K562 (cell line): ENCODE data around the gene ADK. TPM values are rescaled to one million over a fixed set of nuclear protein-coding genes. Genes with fewer than 3 reads are reported as not detected.

ENCODE experiments used
- EHMT2 ChIP-seq: fragments of 450-650 bp; IDR thresholded peaks from 2 replicates; pipeline ENCODE4 v1.6.1; 2018; ENCODE audit warnings: antibody characterized with exemption
- ELF1 ChIP-seq: fragments of 200-800 bp; sonication (Bioruptor generic); IDR thresholded peaks from 2 replicates; pipeline ENCODE4 v1.6.1; 2016; ENCODE audit warnings: missing genetic modification characterization, missing compliant biosample characterization
- NBN ChIP-seq: fragments of 450-650 bp; IDR thresholded peaks from 2 replicates; pipeline ENCODE4 v1.6.1; 2016; ENCODE audit warnings: low read depth, mild to moderate bottlenecking
- NCOR1 ChIP-seq: fragments of 450-650 bp; IDR thresholded peaks from 2 replicates; pipeline ENCODE4 v1.6.1; 2016; ENCODE audit warnings: mild to moderate bottlenecking, moderate library complexity
- SPI1 ChIP-seq: IDR thresholded peaks from 2 replicates; pipeline ENCODE4 v1.6.1; 2011; ENCODE audit warnings: low read depth, low read length, control low read depth, borderline replicate concordance
- ZKSCAN1 ChIP-seq: fragments of 150-350 bp; IDR thresholded peaks from 2 replicates; pipeline ENCODE4 v1.6.1; 2016; ENCODE audit warnings: low read depth, low read length
- ZNF274 ChIP-seq: IDR thresholded peaks from 2 replicates; pipeline ENCODE4 v1.6.1; 2011; ENCODE audit warnings: low read depth, mild to moderate bottlenecking, low read length, moderate library complexity, borderline replicate concordance
- polyA plus RNA-seq, 8 experiments: library from polyadenylated mRNA; depleted of rRNA in 4 of 8; stranded (reverse) in 5 of 8; unstranded in 3 of 8; fragments of >200 nt; fragmentation: Nextera tagmentation in 2 of 8; fragmentation: Illumina TruSeq in 1 of 8; extraction: Ambion mirVana in 2 of 8; extraction: Trizol in 1 of 8; gene quantifications; 2 replicates each; pipeline versions ENCODE4 v1.2.1 to v1.2.3, GENCODE V29; 2011 to 2014; ENCODE audit warnings: inconsistent platforms in 1 of 8, missing spikeins in 1 of 8
- total RNA-seq, 7 experiments: library from RNA; depleted of rRNA in 6 of 7; stranded (reverse); fragments of >200 nt in 6 of 7; fragmentation: Illumina TruSeq in 2 of 7; extraction: Trizol in 2 of 7; gene quantifications; 2 replicates each; pipeline versions ENCODE4 v1.2.1 to v1.2.3, GENCODE V29; 2011 to 2021; ENCODE audit warnings: low replicate concordance in 1 of 7
- TF ChIP-seq, protein P1 (sequence below), 2 experiments: fragments of 450-650 bp; formaldehyde crosslinking in 1 of 2; IDR thresholded peaks; 2 replicates each; pipeline versions ENCODE4 v1.4.0 to v1.6.1; 2014 to 2020; ENCODE audit warnings: mild to moderate bottlenecking in 2 of 2, borderline replicate concordance in 1 of 2, low read depth in 1 of 2
- TF ChIP-seq, protein P2 (sequence below): fragments of 250-450 bp; sonication (Bioruptor Pico); IDR thresholded peaks from 2 replicates; pipeline ENCODE4 v1.4.0; 2020; ENCODE audit warnings: borderline replicate concordance
- TF ChIP-seq, protein P3 (sequence below): fragments of 200-800 bp; sonication (Bioruptor generic); IDR thresholded peaks from 2 replicates; pipeline ENCODE4 v1.6.1; 2017; ENCODE audit warnings: missing genetic modification characterization, missing compliant biosample characterization
- TF ChIP-seq, protein P4 (sequence below), 2 experiments: fragments of 150-350 bp in 1 of 2; IDR thresholded peaks; 2 replicates each; pipeline ENCODE4 v1.6.1; 2012 to 2016; ENCODE audit warnings: low read depth in 2 of 2, low read length in 2 of 2, mild to moderate bottlenecking in 1 of 2, moderate library complexity in 1 of 2

The ADK gene
- total and polyA plus RNA-seq, 9 of the 15 experiments (the other 6 are each of a cell fraction or from before 2014, with no cell fraction given) = 54.2 to 97.8 (median 73.6) TPM

DNA sequence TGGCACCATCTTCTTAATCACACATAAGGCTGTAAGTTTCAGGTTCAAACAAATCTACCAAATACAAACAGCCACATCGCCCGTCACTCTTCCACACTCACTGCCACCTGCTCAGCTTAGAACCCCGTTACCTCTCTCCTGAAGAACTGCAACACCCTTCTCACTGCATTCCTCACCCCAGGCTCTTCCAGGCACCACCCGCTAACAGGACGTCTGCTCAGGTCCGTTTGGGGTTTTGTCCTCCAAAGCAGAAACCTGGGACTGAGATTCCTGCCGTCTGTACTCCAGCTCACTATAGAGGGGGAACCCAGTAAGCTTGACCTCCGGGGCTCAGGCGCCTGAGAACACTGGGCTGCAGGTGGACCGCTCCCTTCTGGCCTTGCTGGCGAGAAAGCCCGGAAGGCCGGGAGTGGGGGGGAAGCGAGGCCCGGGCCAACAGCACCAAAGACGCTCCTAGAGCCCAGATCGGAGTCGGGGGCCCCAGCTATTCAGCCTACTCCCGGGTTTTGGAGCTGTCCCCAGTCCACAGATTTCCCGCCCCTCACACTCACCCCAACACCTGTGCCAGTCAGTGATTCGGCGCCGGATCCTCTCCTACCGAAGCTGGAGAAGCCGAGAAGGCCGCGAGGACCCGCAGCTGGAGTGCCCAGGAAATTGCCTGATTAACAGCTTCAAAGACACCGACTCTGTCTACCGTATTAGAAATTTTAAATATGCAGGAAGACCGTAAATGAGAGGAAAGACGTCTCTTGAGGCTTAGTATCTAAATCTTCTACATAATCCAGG is 624 bp upstream of the ADK start, which contains the start of gene AP3M1 (continued):
- TF ChIP-seq, protein P1, sequence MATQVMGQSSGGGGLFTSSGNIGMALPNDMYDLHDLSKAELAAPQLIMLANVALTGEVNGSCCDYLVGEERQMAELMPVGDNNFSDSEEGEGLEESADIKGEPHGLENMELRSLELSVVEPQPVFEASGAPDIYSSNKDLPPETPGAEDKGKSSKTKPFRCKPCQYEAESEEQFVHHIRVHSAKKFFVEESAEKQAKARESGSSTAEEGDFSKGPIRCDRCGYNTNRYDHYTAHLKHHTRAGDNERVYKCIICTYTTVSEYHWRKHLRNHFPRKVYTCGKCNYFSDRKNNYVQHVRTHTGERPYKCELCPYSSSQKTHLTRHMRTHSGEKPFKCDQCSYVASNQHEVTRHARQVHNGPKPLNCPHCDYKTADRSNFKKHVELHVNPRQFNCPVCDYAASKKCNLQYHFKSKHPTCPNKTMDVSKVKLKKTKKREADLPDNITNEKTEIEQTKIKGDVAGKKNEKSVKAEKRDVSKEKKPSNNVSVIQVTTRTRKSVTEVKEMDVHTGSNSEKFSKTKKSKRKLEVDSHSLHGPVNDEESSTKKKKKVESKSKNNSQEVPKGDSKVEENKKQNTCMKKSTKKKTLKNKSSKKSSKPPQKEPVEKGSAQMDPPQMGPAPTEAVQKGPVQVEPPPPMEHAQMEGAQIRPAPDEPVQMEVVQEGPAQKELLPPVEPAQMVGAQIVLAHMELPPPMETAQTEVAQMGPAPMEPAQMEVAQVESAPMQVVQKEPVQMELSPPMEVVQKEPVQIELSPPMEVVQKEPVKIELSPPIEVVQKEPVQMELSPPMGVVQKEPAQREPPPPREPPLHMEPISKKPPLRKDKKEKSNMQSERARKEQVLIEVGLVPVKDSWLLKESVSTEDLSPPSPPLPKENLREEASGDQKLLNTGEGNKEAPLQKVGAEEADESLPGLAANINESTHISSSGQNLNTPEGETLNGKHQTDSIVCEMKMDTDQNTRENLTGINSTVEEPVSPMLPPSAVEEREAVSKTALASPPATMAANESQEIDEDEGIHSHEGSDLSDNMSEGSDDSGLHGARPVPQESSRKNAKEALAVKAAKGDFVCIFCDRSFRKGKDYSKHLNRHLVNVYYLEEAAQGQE (IDR thresholded peaks at IDR 0.05; ENCODE audit: borderline replicate concordance) = no peak
- TF ChIP-seq, protein P1 (CRISPR knock-in tag; IDR thresholded peaks at IDR 0.05; ENCODE audit: low read depth) = peak; percentile 72; the same call in 1 of the 2 replicates
- no peak for TF ChIP-seq EHMT2
- TF ChIP-seq NCOR1 = no peak
- TF ChIP-seq SPI1 = no peak
- TF ChIP-seq, protein P2, sequence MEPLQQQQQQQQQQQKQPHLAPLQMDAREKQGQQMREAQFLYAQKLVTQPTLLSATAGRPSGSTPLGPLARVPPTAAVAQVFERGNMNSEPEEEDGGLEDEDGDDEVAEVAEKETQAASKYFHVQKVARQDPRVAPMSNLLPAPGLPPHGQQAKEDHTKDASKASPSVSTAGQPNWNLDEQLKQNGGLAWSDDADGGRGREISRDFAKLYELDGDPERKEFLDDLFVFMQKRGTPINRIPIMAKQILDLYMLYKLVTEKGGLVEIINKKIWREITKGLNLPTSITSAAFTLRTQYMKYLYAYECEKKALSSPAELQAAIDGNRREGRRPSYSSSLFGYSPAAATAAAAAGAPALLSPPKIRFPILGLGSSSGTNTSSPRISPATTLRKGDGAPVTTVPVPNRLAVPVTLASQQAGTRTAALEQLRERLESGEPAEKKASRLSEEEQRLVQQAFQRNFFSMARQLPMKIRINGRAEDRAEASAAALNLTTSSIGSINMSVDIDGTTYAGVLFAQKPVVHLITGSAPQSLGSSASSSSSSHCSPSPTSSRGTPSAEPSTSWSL (CRISPR knock-in tag) = no peak
- no peak for TF ChIP-seq ZNF274
- TF ChIP-seq, protein P3, sequence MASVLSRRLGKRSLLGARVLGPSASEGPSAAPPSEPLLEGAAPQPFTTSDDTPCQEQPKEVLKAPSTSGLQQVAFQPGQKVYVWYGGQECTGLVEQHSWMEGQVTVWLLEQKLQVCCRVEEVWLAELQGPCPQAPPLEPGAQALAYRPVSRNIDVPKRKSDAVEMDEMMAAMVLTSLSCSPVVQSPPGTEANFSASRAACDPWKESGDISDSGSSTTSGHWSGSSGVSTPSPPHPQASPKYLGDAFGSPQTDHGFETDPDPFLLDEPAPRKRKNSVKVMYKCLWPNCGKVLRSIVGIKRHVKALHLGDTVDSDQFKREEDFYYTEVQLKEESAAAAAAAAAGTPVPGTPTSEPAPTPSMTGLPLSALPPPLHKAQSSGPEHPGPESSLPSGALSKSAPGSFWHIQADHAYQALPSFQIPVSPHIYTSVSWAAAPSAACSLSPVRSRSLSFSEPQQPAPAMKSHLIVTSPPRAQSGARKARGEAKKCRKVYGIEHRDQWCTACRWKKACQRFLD (CRISPR knock-in tag) = no peak
- TF ChIP-seq NBN = peak; percentile 54; the same call in 1 of the 2 replicates
- TF ChIP-seq ELF1 (tag) = peak; percentile 70
- TF ChIP-seq ZKSCAN1 = peak; percentile 43; the same call in 1 of the 2 replicates
- TF ChIP-seq, protein P4, sequence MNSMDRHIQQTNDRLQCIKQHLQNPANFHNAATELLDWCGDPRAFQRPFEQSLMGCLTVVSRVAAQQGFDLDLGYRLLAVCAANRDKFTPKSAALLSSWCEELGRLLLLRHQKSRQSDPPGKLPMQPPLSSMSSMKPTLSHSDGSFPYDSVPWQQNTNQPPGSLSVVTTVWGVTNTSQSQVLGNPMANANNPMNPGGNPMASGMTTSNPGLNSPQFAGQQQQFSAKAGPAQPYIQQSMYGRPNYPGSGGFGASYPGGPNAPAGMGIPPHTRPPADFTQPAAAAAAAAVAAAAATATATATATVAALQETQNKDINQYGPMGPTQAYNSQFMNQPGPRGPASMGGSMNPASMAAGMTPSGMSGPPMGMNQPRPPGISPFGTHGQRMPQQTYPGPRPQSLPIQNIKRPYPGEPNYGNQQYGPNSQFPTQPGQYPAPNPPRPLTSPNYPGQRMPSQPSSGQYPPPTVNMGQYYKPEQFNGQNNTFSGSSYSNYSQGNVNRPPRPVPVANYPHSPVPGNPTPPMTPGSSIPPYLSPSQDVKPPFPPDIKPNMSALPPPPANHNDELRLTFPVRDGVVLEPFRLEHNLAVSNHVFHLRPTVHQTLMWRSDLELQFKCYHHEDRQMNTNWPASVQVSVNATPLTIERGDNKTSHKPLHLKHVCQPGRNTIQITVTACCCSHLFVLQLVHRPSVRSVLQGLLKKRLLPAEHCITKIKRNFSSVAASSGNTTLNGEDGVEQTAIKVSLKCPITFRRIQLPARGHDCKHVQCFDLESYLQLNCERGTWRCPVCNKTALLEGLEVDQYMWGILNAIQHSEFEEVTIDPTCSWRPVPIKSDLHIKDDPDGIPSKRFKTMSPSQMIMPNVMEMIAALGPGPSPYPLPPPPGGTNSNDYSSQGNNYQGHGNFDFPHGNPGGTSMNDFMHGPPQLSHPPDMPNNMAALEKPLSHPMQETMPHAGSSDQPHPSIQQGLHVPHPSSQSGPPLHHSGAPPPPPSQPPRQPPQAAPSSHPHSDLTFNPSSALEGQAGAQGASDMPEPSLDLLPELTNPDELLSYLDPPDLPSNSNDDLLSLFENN (IDR thresholded peaks at IDR 0.05; ENCODE audit: low read depth in 2 of 2, low read length in 2 of 2) = 0 out of 4 replicates have a peak, but pooled peaks of 1 of the 2 experiments have one; percentile 43
